GM10847 (cell line): ENCODE results near the gene BPGM.

Experiments used
- POLR2A ChIP-seq: IDR thresholded peaks from 2 replicates; pipeline ENCODE4 v1.6.1; 2011; ENCODE audit not compliant: insufficient read length; ENCODE audit errors: extremely low read depth

Gene BPGM

DNA sequence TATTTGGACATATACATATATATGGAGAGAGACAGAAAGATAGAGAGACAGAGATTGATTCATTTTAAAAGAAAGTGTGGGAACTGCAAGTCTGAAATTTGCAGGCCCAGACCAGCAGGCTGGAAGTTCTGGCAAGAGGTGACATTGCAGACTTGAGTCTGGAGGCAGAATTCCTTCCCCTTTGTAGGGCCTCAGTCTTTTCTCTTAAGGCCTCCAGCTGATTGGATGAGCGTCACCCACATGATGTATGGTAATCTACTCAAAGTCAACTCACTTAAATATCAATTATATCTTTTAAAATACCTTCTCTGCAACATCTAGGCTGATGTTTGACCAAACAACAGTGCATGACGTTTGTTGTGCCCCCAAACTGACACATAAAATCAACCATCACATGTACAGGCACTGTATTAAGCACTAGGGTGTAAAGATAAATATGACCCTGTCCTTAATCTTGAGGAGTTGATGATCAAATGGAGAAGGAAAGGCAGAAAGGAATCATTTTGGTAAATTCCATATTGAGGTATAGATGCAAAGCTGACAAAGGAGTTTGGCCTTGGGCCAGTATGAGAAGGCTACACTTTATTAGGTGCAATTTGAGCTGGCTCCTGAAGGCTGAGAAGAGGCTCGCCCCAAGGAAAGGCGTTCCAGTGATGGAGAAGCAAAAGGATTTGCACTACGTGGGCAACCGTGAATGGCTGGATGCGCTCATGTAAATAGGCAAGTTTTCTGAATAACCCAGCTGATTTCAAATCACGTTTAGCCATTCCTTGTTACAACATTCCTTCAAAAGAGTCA, 52.6 kb downstream of the BPGM start:
- TF ChIP-seq POLR2A = no peak

DNA sequence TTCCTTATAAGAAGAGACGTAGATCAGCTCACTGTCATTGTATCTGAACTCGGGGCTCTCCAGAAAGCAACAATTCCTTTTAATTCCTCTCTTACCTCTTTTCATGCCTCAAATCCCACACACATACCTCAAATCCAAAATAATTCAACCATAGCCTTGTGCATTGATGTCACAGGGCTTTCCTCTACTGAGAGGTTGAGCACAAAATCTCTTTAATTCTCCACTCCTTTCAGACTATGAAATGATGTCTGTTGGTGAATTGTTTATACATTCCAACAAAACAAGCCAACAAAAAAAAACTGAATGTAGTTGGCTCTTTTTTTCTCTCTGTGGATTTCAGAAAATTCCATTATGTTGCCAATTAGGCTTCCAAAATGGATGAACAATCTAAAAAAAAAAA, 53.2 kb downstream of the BPGM start:
- TF ChIP-seq POLR2A = no peak

DNA sequence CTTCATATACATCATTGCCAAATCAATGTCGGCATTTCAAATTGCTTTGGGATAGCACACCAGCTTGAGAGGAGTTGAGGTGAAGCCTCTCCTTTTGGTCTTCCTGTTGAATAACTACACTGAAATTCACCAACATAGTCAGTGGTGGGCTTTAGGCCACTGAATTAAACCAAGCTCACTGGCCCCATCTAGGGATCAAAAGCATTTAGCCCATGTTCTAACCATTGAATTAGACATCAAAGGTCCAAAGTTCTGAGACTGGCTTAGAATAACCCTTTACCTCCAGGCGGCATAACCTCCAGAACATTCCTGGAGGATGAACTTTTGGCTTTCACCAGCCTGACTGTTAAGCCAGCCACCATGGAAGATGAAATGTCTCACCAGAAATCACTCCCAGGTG, 54.6 kb downstream of the BPGM start:
- no peak for TF ChIP-seq POLR2A

DNA sequence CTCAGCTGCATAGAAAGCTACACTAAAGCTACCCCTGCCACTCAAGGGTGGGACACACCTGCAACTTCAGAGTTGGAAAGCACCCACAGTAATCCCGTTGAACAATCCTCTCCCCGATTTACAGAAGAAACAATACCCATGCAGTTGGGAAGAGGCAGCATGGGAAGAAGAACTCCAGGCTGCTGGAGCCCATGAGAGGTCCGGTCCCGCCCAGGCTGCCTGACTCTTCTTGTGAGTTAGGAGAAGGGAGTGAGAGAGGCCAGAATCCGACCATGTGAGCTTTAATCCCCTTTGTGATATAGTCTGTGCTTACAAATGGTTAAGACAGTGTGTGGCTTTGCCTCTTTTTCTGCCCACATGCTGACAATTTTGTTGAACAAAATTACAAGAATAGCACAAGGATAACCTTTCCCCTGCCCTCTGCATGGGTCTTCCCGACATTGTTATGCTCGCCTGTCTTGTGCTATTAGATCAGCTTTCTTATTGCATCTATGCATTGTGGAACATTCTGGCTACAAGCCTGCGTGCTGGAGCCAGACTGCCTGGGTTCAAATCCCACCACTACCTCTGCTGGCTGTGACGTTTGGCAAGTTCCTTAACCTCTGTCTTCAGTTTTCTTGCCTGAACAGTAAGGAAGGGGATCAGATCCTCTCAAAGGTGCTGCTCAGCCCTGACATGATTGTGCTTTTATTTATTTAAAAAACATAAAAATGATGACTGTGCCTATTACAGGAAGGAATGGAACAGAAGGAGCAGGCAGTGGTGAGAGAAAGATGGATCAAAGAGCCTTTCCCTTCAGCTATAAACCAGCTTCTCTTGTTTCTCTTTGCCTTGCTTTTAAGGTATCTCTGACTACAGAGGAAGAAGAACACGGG, 56.0 kb downstream of the BPGM start:
- TF ChIP-seq POLR2A = no peak

- TF ChIP-seq POLR2A = no peak
Measured at GRCh38 chr7:134703241-134703594, 56.6 kb downstream of the BPGM start.

DNA sequence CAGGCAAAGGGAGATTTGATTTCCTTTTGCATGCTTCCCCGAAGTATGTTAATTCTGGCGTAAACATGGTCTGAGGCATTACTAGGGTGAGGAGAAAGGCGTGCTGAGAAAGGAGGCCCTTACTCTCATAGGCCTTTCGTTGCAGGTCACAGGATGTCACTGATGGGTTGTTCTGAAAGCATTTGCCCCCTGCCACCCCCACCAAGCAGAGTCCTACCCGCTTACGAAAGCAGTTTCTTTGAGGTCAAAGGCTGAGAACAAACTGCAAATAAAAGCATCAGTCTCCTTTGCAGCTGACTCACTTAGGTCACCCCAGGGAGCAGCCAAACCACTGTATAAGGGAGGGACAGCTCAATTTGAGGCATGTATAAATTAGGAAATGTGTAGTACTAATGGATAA, 57.1 kb downstream of the BPGM start:
- no peak for TF ChIP-seq POLR2A

DNA sequence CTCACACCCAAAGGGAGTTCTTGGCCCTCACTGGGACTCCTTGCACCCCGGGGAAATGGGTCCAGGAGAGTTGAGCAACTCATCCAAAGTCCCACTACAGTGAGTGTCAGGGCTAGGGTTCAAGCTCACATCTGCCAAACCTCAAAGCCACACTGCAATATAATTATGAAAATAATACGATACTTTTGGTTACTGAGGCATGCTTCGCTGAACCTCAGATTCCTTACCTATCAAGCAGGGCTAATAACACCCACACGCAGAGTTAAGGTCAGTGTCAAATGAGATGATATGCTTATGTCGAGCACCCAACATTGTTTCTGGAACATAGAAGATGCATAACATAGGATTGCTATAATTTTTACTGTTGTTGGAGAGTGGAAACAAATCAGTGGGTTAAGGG, 58.2 kb downstream of the BPGM start:
- TF ChIP-seq POLR2A = no peak

- TF ChIP-seq POLR2A = no peak
Measured at GRCh38 chr7:134705716-134706115, 59.1 kb downstream of the BPGM start.

DNA sequence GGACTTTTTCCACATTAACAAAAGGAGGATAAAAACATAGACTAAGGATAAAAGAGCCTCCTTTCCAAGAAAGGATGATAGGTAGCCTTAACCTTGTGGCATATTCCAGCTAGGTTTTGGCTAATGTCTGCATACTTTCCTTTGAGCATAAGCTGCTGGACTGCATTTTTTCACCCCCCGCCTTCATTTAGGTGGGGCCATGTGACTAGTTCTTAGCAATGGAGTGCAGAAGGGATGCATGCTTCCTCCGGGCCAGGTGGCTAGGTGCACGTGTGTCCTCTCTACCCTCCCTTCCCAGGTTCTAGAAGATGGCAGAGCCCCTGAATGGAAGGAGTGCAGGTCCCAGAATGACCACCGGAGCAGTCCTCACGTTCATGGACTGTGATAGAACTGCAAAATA, 59.8 kb downstream of the BPGM start:
- TF ChIP-seq POLR2A = no peak

GRCh38 chr7:134707663-134708378, 61.2 kb downstream of the BPGM start:
- no peak for TF ChIP-seq POLR2A

- TF ChIP-seq POLR2A = no peak
Measured at GRCh38 chr7:134708692-134709091, 62.0 kb downstream of the BPGM start.

DNA sequence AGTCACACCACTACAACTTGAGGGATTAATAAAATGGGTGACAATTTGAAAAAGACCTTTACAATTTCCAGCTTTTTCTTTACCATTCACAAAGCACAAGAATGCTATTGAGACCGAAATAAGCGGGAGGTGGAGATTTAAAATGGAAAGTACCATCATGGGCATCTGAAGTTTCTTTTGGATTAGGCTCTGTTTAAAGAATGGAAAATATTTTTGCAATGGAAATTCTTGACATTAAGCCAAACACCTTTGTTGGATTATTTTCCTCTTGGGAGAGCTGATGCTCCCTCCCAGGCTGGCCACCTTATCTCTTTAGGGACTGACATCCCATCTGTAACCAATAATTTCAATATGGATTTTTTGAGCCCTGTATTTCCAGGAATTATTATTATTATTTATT, 62.5 kb downstream of the BPGM start:
- no peak for TF ChIP-seq POLR2A

DNA sequence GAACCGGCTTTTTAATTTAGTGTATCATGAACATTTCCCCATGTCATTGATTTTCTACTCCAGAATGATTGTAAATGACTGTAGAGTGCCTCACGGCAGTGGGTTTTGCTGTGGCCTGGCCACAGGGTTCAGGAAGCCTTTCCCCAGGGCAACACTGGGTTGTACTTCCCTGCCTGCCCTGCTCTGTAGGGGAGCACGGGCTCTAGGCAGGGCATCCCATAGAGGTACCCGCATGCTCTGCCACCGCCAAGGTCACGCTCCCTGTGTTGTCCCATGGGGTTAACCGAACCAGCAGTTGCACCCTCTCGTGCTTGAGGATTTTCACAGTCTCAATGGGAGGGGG, 63.8 kb downstream of the BPGM start:
- no peak for TF ChIP-seq POLR2A

- TF ChIP-seq POLR2A = no peak
Measured at GRCh38 chr7:134710854-134711624, 64.4 kb downstream of the BPGM start.

DNA sequence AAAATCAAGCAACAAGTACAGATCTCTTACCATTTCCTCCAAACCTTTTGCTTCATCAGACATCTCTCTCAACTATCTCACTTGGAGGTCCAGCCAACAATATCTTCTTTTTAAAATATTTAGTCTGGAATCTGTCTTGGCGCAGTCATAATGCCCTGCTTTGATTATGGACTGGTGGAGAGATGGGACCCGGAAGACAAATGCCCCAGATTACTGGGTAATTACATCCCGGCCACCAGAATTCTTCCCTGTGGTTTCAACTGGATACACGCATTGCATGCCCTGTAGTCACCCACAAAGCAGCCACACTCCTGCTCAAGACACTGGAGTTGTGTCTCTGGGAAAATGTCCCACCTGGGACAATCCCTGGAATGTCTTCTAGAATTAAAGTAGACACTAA, 65.5 kb downstream of the BPGM start:
- TF ChIP-seq POLR2A = no peak

GRCh38 chr7:134714470-134715205, 68.0 kb downstream of the BPGM start:
- no peak for TF ChIP-seq POLR2A
